Measurements from ENCODE around the gene TRIM69. TPM values are rescaled to one million over a fixed set of nuclear protein-coding genes. Genes with fewer than 3 reads are reported as not detected.

TRIM69 gene
- total and polyA plus RNA-seq, 8 donors, result 2.4 to 15.8 (median 4.6) TPM

DNA sequence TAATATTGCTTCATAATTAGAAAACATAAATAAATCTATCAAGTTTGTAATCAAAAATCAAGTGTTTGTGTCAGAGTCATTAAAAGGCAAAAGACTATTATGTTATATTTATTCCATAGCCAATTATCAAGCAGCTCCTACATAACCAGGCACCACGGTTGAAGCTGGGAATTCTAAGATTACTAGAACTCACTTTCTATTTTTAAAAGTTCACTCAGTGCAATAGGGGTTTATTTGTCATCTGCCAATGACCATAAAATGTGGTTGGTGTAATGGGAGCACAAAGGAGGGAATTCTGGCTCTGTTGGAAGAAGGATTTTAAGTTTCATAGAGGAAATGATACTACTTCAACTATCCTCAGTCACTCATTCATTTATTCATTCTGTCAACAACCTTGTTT, 57.7 kb downstream of the TRIM69 start:
- Histone ChIP-seq H3K27ac (no peak overlapping the region), H3K4me1 (no peaks in the 10 kb centered on the region), H3K36me3 (no peaks in the 10 kb centered on the region), H3K4me3 (no peak overlapping the region), H3K27me3 (no peaks in the 10 kb centered on the region), H3K9me3 (no peaks in the 10 kb centered on the region)
- FAIRE-seq, result no peak
- TF ChIP-seq, protein P1, sequence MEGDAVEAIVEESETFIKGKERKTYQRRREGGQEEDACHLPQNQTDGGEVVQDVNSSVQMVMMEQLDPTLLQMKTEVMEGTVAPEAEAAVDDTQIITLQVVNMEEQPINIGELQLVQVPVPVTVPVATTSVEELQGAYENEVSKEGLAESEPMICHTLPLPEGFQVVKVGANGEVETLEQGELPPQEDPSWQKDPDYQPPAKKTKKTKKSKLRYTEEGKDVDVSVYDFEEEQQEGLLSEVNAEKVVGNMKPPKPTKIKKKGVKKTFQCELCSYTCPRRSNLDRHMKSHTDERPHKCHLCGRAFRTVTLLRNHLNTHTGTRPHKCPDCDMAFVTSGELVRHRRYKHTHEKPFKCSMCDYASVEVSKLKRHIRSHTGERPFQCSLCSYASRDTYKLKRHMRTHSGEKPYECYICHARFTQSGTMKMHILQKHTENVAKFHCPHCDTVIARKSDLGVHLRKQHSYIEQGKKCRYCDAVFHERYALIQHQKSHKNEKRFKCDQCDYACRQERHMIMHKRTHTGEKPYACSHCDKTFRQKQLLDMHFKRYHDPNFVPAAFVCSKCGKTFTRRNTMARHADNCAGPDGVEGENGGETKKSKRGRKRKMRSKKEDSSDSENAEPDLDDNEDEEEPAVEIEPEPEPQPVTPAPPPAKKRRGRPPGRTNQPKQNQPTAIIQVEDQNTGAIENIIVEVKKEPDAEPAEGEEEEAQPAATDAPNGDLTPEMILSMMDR (IDR thresholded peaks at IDR 0.05), result no peak
- 57 to 79% methylated on average over 1 of the region's 1 CpG for WGBS, 2 donors
- no peak for ATAC-seq
- no peak for DNase-seq
- intact Hi-C loops (cut with DNase I), result no loop called here

DNA sequence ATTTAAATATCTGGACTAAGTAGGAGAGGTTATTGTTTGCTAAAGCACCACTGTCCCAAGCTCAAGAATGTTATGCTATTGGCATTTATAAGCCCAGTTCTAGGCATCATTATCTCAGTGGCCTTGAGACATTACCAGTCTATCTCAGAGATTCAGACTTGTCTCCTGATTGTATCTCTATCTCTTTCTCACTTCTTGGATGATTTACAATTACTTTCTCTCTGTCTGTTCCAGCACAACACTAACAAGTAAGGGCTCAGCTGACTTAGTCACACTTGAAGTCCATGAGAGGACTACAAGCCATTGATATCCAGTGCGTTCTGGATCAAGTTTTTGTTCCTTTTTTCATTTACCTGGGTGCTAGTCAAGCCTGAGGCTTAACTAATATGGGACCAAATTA, 60.2 kb downstream of the TRIM69 start:
- Histone ChIP-seq H3K27ac (no peak overlapping the region), H3K4me1 (no peaks in the 10 kb centered on the region), H3K4me3 (no peak overlapping the region), H3K9me3 (no peaks in the 10 kb centered on the region), H3K36me3 (no peaks in the 10 kb centered on the region), H3K27me3 (no peaks in the 10 kb centered on the region)
- TF ChIP-seq, protein P1 (IDR thresholded peaks at IDR 0.05), result no peak
- intact Hi-C loops (cut with DNase I), result no loop called here
- WGBS, 2 donors, result 77 to 88% methylated on average over 1 of the region's 1 CpG
- FAIRE-seq, result no peak
- no peak for DNase-seq
- ATAC-seq, result no peak

DNA sequence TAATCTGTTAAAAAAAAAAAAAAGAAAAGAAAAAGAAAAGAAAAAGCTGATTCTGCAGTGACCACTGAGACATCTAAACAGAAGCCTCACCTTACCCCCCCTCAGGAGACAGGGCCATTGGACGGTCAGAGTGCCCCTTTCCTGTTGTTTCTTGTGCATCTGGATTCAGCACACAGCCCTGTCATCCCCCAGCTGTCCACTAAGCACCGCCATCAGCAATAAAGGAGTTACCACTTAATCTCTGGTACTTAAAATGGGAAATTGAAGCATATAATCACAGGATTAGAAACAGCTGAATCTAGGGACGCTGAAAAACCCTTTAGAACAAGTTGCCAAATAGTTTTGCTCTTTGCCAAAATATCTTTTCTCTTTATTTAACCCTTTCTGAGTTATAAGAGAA, 62.5 kb downstream of the TRIM69 start:
- no peak overlapping the region for H3K4me3 ChIP-seq
- WGBS, 2 donors, result 23 to 27% methylated on average over 3 of the region's 3 CpGs
- peak in 3 of 4 donors; percentile 47 to 76 (median 54) for ATAC-seq
- intact Hi-C loops (cut with DNase I), result no loop called here
- no peaks in the 10 kb centered on the region for H3K9me3 ChIP-seq
- no peak for FAIRE-seq
- no peaks in the 10 kb centered on the region for H3K4me1 ChIP-seq
- no peak for DNase-seq
- no peaks in the 10 kb centered on the region for H3K27me3 ChIP-seq
- no peak overlapping the region for H3K27ac ChIP-seq
- H3K36me3 ChIP-seq, result no peaks in the 10 kb centered on the region
- TF ChIP-seq, protein P1 (IDR thresholded peaks at IDR 0.05), result no peak

DNA sequence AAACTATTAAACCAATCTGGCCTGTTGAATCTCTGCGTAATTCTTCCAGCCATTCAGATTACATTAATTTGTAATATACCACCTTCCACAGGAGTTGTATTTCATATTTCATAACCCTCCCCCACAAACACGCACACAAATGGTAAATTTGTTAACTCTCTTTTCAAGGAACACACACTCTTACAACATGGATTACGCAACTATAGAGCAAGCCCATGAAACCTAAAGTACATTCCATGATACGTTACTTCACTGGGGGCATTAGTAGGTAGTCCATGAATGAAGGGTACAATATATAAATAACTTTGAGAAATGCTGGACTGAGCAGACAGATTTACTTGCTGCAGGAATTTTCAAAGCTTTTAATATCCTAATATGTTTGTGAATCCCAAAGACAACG, 65.0 kb downstream of the TRIM69 start:
- Histone ChIP-seq H3K27ac (no peak overlapping the region), H3K4me1 (no peaks in the 10 kb centered on the region), H3K9me3 (no peaks in the 10 kb centered on the region), H3K27me3 (no peaks in the 10 kb centered on the region), H3K4me3 (no peak overlapping the region), H3K36me3 (no peaks in the 10 kb centered on the region)
- intact Hi-C loops (cut with DNase I), result no loop called here
- 68 to 87% methylated on average over 5 of the region's 5 CpGs for WGBS, 2 donors
- DNase-seq (no peak), FAIRE-seq (no peak), ATAC-seq (no peak)
- TF ChIP-seq, protein P1 (IDR thresholded peaks at IDR 0.05), result no peak

- Histone ChIP-seq H3K4me1 (no peaks in the 10 kb centered on the region), H3K36me3 (no peaks in the 10 kb centered on the region), H3K27ac (no peak overlapping the region), H3K4me3 (no peak overlapping the region), H3K9me3 (no peaks in the 10 kb centered on the region), H3K27me3 (no peaks in the 10 kb centered on the region)
- DNase-seq (no peak), ATAC-seq (no peak), FAIRE-seq (no peak)
- TF ChIP-seq, protein P1 (IDR thresholded peaks at IDR 0.05), result no peak
- intact Hi-C loops (cut with DNase I), result no loop called here
Observed at GRCh38 chr15:44801797-44802196, 65.5 kb downstream of the TRIM69 start.

Measured in pancreas (tissue), 10 donors.